ENCODE data around the gene MAS1. TPM values are rescaled to one million over a fixed set of nuclear protein-coding genes. Genes with fewer than 3 reads are reported as not detected.

The MAS1 gene
- total RNA-seq, 1 experiment from 2014 or later = not detected

- TF ChIP-seq SIN3A (IDR thresholded peaks at IDR 0.05; ENCODE audit: borderline replicate concordance, insufficient read depth, low read depth, low read length) = no peak
- TF ChIP-seq TCF7L2 (IDR thresholded peaks at IDR 0.05; ENCODE audit: low read depth, low read length) = no peak
- TF ChIP-seq, protein P1, sequence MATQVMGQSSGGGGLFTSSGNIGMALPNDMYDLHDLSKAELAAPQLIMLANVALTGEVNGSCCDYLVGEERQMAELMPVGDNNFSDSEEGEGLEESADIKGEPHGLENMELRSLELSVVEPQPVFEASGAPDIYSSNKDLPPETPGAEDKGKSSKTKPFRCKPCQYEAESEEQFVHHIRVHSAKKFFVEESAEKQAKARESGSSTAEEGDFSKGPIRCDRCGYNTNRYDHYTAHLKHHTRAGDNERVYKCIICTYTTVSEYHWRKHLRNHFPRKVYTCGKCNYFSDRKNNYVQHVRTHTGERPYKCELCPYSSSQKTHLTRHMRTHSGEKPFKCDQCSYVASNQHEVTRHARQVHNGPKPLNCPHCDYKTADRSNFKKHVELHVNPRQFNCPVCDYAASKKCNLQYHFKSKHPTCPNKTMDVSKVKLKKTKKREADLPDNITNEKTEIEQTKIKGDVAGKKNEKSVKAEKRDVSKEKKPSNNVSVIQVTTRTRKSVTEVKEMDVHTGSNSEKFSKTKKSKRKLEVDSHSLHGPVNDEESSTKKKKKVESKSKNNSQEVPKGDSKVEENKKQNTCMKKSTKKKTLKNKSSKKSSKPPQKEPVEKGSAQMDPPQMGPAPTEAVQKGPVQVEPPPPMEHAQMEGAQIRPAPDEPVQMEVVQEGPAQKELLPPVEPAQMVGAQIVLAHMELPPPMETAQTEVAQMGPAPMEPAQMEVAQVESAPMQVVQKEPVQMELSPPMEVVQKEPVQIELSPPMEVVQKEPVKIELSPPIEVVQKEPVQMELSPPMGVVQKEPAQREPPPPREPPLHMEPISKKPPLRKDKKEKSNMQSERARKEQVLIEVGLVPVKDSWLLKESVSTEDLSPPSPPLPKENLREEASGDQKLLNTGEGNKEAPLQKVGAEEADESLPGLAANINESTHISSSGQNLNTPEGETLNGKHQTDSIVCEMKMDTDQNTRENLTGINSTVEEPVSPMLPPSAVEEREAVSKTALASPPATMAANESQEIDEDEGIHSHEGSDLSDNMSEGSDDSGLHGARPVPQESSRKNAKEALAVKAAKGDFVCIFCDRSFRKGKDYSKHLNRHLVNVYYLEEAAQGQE (IDR thresholded peaks at IDR 0.05; ENCODE audit: insufficient read depth in 1 of 2, low read depth in 2 of 2, low read length in 1 of 2) = no peak
- TF ChIP-seq CTCF (IDR thresholded peaks at IDR 0.05) = no peak
- no peak for TF ChIP-seq POLR2AphosphoS5 (IDR thresholded peaks at IDR 0.05; ENCODE audit: low read depth, low read length)
- Histone ChIP-seq H3K4me3 (ENCODE audit: low read depth in 2 of 2, low read length in 2 of 2) (no peak overlapping the region), H3K36me3 (ENCODE audit: control insufficient read depth, insufficient read depth, low read length) (no peaks in the 10 kb centered on the region), H3K27me3 (ENCODE audit: control insufficient read depth, insufficient read depth, low read length) (no peaks in the 10 kb centered on the region), H3K4me1 (ENCODE audit: control insufficient read depth, insufficient read depth, low read length) (no peaks in the 10 kb centered on the region), H3K27ac (ENCODE audit: low read length) (no peak overlapping the region), H3K9me3 (ENCODE audit: control insufficient read depth, insufficient read depth, low read depth, low read length) (no peaks in the 10 kb centered on the region)
- intact Hi-C loops (cut with micrococcal nuclease; ENCODE audit: unreplicated experiment) (no loop called here), in situ Hi-C loops (cut with HindIII; ENCODE audit: low pct_unique_long_range_greater_than_20kb, low sequenced_read_pairs) (no loop called here)
- ATAC-seq (no peak), DNase-seq (ENCODE audit: low read depth, low spot score) (no peak)
- ChIA-PET POLR2A (no interaction called here), CTCF (no interaction called here)
- no TSS peak for BruUV-seq (replicated peaks)
These were observed 15.6 kb upstream of the MAS1 start for GRCh38 chr6:159875194-159875593.

- in situ Hi-C loops (cut with HindIII; ENCODE audit: low pct_unique_long_range_greater_than_20kb, low sequenced_read_pairs) = no loop called here
- Histone ChIP-seq H3K27me3 (ENCODE audit: control insufficient read depth, insufficient read depth, low read length) (no peaks in the 10 kb centered on the region), H3K4me3 (ENCODE audit: low read depth in 2 of 2, low read length in 2 of 2) (no peak overlapping the region), H3K27ac (ENCODE audit: low read length) (no peak overlapping the region), H3K4me1 (ENCODE audit: control insufficient read depth, insufficient read depth, low read length) (no peaks in the 10 kb centered on the region), H3K9me3 (ENCODE audit: control insufficient read depth, insufficient read depth, low read depth, low read length) (no peaks in the 10 kb centered on the region), H3K36me3 (ENCODE audit: control insufficient read depth, insufficient read depth, low read length) (no peaks in the 10 kb centered on the region)
- DNase-seq (ENCODE audit: low read depth, low spot score) = no peak
- ChIA-PET POLR2A (no interaction called here), CTCF (interaction anchor here (0.5 kb wide), 1 partner anchor 623 kb away, joined by 3 read pairs; no protein-coding TSS in a partner anchor)
- TF ChIP-seq, protein P1 (IDR thresholded peaks at IDR 0.05; ENCODE audit: insufficient read depth in 1 of 2, low read depth in 2 of 2, low read length in 1 of 2) = no peak
- TF ChIP-seq TCF7L2 (IDR thresholded peaks at IDR 0.05; ENCODE audit: low read depth, low read length) = no peak
- no peak for TF ChIP-seq CTCF (IDR thresholded peaks at IDR 0.05)
- no peak for TF ChIP-seq SIN3A (IDR thresholded peaks at IDR 0.05; ENCODE audit: borderline replicate concordance, insufficient read depth, low read depth, low read length)
- TF ChIP-seq POLR2AphosphoS5 (IDR thresholded peaks at IDR 0.05; ENCODE audit: low read depth, low read length) = no peak
- no peak for ATAC-seq
- intact Hi-C loops (cut with micrococcal nuclease; ENCODE audit: unreplicated experiment) = no loop called here
- BruUV-seq (replicated peaks) = no TSS peak
These were observed 14.5 kb upstream of the MAS1 start for GRCh38 chr6:159876242-159876641.
